ENCODE data around the gene EPHA1. TPM values are rescaled to one million over a fixed set of nuclear protein-coding genes. Genes with fewer than 3 reads are reported as not detected.

EPHA1 gene
- total and polyA plus RNA-seq, 2 donors (not counting 3 experiments of a cell fraction or from before 2014, with no cell fraction given): 0.07 TPM; not detected in 1

GRCh38 chr7:143397710-143398530 lies 10.7 kb downstream of the EPHA1 start:
- H3K4me2 ChIP-seq (ENCODE audit: insufficient read depth, low read length): no peak overlapping the region
- ChIA-PET CTCF (interaction anchor here (1.3 to 1.6 kb wide), 3 partner anchors 9 to 102 kb away, joined by 3 to 4 read pairs (median 3); no protein-coding TSS in a partner anchor), POLR2A (no interaction called here)
- H2AFZ ChIP-seq (ENCODE audit: low read depth, low read length): no peak overlapping the region
- intact Hi-C loops (cut with micrococcal nuclease) (no loop called here), dilution Hi-C loops (cut with MboI; ENCODE audit: extremely low pct_ligation_motif_present, low sequenced_read_pairs) (loop anchor here (25.0 kb wide), 1 partner anchor 114 kb away; no protein-coding TSS in a partner anchor)
- H4K20me1 ChIP-seq (replicated peaks; ENCODE audit: control insufficient read depth, extremely low read depth, insufficient read depth, low read length): no peaks in the 10 kb centered on the region
- H3K4me1 ChIP-seq (ENCODE audit: control insufficient read depth, extremely low read depth, insufficient read depth, low read length): peaks cover 25% of the 10 kb centered on the region
- H3K36me3 ChIP-seq (ENCODE audit: control insufficient read depth in 2 of 2, extremely low read depth in 1 of 2, insufficient read depth in 2 of 2, low read length in 2 of 2): peaks cover 0 to under 1% of the 10 kb centered on the region in 2 experiments
- BruUV-seq (replicated peaks): no TSS peak
- DNase-seq (ENCODE audit: low read depth, low spot score) (no peak), FAIRE-seq (no peak)
- H3K9me1 ChIP-seq (replicated peaks; ENCODE audit: control insufficient read depth, extremely low read depth, insufficient read depth, low read length): no peaks in the 10 kb centered on the region
- no peak overlapping the region for H3K9ac ChIP-seq (replicated peaks; ENCODE audit: extremely low read depth, insufficient read depth, low read length)
- H3K4me3 ChIP-seq (replicated peaks in 1 of 3; ENCODE audit: insufficient read depth in 1 of 3, low read depth in 1 of 3, low read length in 3 of 3): no peak overlapping the region
- H3K27ac ChIP-seq (ENCODE audit: insufficient read depth, low read depth, low read length): no peak overlapping the region
- no peaks in the 10 kb centered on the region for H3K27me3 ChIP-seq (ENCODE audit: control insufficient read depth in 2 of 2, insufficient read depth in 2 of 2, low read length in 2 of 2)
- H3K79me2 ChIP-seq (ENCODE audit: control insufficient read depth, insufficient read depth, low read length): no peaks in the 10 kb centered on the region
- no peaks in the 10 kb centered on the region for H3K9me3 ChIP-seq (replicated peaks; ENCODE audit: control insufficient read depth, insufficient read depth, low read length)
- no peak for TF ChIP-seq FOS (IDR thresholded peaks at IDR 0.05; ENCODE audit: borderline replicate concordance, insufficient read depth, low read length)
- no peak for TF ChIP-seq CTCF (IDR thresholded peaks at IDR 0.05; ENCODE audit: extremely low read depth in 1 of 2, insufficient read depth in 1 of 2, low read depth in 1 of 2, low read length in 2 of 2)
- no peak for TF ChIP-seq GATA2 (IDR thresholded peaks at IDR 0.05; ENCODE audit: insufficient read depth, insufficient read length, low read depth, low read length)
- no peak for TF ChIP-seq EZH2 (IDR thresholded peaks at IDR 0.05; ENCODE audit: borderline replicate concordance, low read depth, low read length, severe bottlenecking)
- TF ChIP-seq MYC (IDR thresholded peaks at IDR 0.05; ENCODE audit: low read depth, low read length): no peak
- TF ChIP-seq MAX (IDR thresholded peaks at IDR 0.05; ENCODE audit: insufficient read depth, insufficient read length): no peak
- no peak for TF ChIP-seq POLR2A (IDR thresholded peaks at IDR 0.05; ENCODE audit: low read depth, low read length)
- no peak for TF ChIP-seq JUN (IDR thresholded peaks at IDR 0.05; ENCODE audit: borderline replicate concordance, insufficient read depth, insufficient read length, low read depth)
- TF ChIP-seq POLR2AphosphoS5 (IDR thresholded peaks at IDR 0.05; ENCODE audit: insufficient read depth, low read depth, low read length): no peak

Data from endothelial cell of umbilical vein (primary cell).